Activated CD8-positive, alpha-beta memory T cell treated with anti-CD3 and anti-CD28 coated beads, Interleukin-2, amount 50 U/mL, for 4 hours (primary cell): ENCODE measurements around the gene RFC2.

Experiments used
- DNase-seq: peaks from one replicate; pipeline ENCODE4 v3.0.0-alpha.2; 2020

RFC2 gene

GRCh38 chr7:74185636-74186035 is 68.6 kb downstream of the RFC2 start:
- DNase-seq, result no peak

DNA sequence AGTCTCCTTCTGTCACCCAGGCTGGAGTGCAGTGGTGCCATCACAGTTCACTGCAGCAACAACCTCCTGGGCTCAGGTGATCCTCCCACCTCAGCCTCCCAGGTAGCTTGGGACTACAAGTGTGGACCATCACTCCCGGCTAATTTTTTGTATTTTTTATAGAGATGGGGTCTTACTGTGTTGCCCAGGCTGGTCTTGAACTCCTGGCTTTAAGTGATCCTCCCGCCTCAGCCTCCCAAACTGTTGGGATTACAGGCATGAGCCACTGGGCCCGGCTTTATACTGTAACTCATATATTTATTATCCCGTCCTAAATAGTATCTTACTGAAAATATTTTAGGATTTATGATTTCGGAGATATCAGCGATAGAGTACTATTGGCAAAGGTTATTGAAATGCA is 69.2 kb downstream of the RFC2 start:
- DNase-seq, result no peak

GRCh38 chr7:74183653-74184450 is 70.3 kb downstream of the RFC2 start:
- peak; percentile 32 for DNase-seq

GRCh38 chr7:74183142-74183541 is 71.1 kb downstream of the RFC2 start:
- DNase-seq, result no peak

GRCh38 chr7:74182453-74183090 is 71.6 kb downstream of the RFC2 start:
- DNase-seq, result no peak

GRCh38 chr7:74181821-74182220 is 72.4 kb downstream of the RFC2 start:
- no peak for DNase-seq
